D341Med (cell line): ENCODE measurements around the gene SH2B2.

Experiments used
- DNase-seq: peaks from one replicate; pipeline ENCODE4 v3.0.0; 2012; ENCODE audit warnings: low spot score

Gene SH2B2

GRCh38 chr7:102266541-102266940 is 20.1 kb upstream of the SH2B2 start:
- DNase-seq: no peak

DNA sequence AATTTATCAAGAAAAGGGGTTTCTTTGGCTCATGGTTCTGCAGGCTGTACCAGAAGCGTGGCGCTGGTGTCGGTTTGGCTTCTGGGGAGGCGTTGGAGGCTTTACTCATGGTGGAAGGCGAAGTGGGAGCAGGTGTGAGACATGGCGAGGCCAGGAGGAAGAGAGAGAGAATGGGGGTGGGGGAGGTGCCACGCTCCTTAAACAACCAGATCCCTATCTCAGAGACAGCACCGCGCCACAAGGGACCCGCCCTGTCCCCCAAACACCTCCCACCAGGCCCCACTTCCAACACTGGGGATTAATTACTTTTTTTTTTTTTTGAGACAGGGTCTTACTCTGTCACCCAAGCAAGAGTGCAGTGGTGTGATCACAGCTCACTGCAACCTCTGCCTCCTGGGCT is 18.0 kb upstream of the SH2B2 start:
- DNase-seq: no peak

DNA sequence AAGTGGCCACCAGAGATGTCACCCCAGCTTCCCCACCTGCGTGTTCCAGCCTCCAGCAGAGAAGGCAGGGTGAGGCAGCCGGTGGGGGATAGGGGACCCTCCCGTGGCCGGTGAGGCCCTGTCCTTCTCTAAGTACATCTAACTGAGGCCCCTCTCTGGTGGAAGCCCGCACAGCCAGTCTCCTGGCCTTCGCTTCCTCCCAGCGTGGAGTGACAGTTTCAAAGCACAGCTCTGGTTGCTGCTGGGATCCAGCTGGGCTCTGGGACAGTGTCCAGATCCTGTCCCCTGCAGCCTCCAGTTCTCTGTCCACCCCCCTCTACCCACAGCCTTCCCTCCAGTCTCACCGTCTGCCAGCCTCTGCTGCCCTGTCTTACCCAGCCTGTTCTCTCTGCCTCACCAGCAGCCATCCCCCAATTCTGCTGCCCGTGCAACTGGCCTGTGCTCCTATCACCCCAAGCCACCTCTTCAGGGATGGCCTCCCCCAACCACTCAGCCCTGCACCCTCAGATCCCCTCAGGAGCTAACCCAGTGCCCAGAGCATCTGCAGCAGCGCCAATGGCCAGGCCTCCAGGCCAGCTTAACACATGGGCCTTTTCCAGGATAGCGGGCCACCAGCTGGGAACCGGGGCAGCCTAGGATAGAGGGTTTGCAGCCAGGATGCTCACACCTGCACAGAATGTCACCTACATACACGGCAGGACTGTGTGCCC is 16.3 kb upstream of the SH2B2 start:
- DNase-seq: no peak

DNA sequence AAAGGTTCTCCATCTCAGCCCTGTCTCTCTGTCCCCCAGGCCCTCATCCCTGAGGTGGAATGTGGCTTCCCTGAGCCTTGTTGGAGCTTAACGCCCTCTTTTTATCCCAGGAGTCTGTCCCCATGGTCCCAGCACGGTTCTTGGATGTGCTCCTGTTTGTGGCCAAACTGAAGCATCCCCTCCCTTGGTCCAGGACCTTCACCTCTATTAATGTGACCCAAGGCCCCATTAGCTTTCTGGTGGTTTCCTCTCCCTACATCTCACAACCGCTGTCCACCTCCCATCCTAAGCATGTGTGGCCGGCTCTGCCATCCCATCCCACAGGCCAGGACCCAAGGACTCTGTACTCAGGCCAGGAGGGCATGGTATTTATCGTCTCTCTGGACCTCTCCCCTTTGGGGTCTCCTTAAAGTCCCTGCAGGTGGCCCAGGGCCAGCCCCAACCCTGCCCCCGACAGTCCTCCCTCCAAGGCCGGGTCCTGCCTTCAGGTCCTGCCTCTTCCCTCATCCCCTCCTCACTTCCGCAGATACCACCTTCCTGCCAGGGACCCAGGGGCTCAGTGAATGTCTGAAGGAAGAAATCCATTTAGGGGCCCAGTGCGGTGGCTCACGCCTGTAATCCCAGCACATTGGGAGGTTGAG is 15.4 kb upstream of the SH2B2 start:
- DNase-seq: no peak

GRCh38 chr7:102272075-102272916 is 14.4 kb upstream of the SH2B2 start:
- peak; percentile 90 for DNase-seq

DNA sequence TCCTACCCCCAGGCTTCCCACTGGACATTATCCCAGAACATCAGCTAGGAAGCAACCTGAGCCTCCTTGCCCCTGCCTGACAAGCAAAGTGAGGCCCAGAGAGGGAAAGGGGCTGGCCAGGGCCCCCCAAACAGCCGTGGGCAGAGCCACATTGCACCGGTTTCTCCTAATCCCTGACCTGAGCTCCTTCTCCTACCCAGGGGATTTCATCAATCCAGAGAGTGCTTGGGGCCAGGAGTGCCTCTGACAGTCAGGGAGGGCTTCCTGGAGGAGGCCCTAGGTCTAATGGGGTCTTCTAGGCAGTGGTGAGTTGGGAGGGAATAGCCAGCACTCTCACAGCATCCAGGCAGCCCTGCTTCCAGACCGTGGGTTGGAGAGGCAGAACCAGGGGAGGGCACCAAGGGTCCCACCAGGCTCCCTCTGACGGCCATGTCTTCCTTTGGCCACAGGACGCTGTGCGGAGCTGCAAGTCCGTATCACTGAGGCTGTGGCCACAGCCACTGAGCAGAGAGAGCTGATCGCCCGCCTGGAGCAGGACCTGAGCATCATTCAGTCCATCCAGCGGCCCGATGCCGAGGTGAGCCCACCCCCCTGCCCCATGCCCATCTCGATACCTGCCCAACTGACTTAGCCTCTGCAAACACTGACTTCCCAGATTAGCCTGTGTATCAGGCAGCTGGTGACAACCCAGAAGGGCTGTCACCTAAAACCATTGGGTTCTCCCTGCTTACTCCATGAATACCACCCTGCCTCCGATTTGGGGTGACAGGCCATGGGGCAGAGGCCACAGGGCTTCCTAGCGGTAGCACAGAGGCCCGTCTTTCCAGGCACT is 13.5 kb upstream of the SH2B2 start:
- no peak for DNase-seq

DNA sequence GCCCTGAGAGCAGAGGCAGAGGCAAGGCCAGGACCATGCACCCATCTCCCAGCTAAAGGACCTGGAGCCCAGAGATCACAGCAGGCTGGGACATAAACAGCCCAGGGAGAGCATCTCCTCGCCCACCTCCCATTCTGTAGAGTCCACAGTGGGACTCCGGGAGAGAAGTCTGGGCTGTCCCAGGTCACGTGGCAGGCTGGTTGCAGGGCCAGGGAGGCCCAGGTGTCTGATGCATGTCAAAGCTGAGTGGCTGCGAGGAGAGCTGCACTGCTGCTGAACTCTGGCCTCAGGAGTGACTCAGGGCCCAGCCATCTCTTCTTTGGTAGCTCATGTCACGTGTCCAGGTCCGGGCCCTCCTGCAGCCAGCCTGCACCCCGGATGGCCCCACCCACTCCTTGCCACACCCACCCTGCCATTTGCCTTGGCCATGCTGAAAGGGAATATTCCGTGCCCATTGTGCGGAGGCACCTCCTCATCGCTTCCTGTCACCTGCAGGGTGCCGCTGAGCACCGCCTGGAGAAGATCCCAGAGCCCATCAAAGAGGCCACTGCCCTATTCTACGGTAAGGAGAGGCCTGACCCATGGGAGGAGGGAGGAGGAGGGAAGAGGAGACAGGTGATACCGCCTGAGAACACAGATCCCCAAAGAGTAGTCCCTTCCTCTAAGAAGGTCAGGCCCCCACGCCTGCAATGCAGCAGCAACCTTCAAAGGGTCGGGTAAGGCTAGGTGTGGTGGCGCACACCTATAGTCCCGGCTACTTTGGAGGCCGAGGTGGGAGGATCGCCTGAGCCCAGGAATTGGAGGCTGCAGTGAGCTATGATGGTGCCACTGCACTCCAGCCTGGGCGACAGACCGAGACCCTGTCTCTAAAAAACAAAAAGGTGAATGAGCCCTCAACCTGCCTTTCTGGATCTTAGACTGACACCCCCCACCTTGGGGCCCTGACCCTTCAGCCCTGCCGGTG is 12.6 kb upstream of the SH2B2 start:
- no peak for DNase-seq

- DNase-seq: no peak
Measured at GRCh38 chr7:102275123-102275703, 11.5 kb upstream of the SH2B2 start.

GRCh38 chr7:102277901-102278300 is 8.8 kb upstream of the SH2B2 start:
- DNase-seq: no peak

- DNase-seq: peak; percentile 93
Measured at GRCh38 chr7:102279537-102280400, 6.9 kb upstream of the SH2B2 start.

GRCh38 chr7:102280521-102280920 is 6.1 kb upstream of the SH2B2 start:
- DNase-seq: no peak

GRCh38 chr7:102281785-102282184 is 4.9 kb upstream of the SH2B2 start:
- DNase-seq: no peak

GRCh38 chr7:102282465-102283362 is 4.0 kb upstream of the SH2B2 start:
- DNase-seq: no peak

- no peak for DNase-seq
Measured at GRCh38 chr7:102283477-102284189, 3.0 kb upstream of the SH2B2 start.

DNA sequence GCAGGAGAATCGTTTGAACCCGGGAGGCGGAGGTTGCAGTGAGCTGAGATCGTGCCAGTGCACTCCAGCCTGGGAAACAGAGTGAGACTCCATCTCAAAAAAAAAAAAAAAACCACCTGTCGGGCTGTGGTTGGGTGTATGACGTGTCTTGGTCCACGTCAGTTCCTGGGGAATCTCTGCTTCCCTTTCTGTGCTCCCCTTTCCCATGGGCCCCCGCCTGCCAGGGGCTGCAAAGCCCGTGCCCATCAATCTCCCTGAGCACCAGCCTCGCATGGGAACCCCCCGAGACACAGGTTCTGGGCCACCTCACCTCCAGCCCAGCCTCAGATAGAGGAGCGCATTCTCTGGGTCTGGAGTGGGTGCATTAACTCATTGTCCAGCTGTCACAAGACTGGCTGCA is 2.3 kb upstream of the SH2B2 start:
- DNase-seq: no peak

GRCh38 chr7:102284891-102285539 is 1.7 kb upstream of the SH2B2 start:
- no peak for DNase-seq

GRCh38 chr7:102285540-102286236 is 980 bp upstream of the SH2B2 start:
- no peak for DNase-seq
